Activated naive CD4-positive, alpha-beta T cell treated with anti-CD3 and anti-CD28 coated beads, Interleukin-2, amount 10 ng/mL, durations not matched to agents 7 days and 5 days (primary cell): ENCODE data around the gene MTIF3.

ENCODE experiments used
- CTCF ChIA-PET: fragments of 350-600 bp; sonication (Branson Sonifier 250); formaldehyde crosslinking; loops from one replicate; lab custom pipeline; 2021; ENCODE audit warnings: antibody characterized with exemption; lab: Charles Lee
- DNase-seq: peaks from one replicate; pipeline ENCODE4 v3.0.0-alpha.2; 2020
- H3K27ac Mint-ChIP-seq: one replicate; pipeline ENCODE4 v1.8.0; 2021; ENCODE audit warnings: mild to moderate bottlenecking, moderate library complexity, mixed read lengths
- H3K27me3 Mint-ChIP-seq: one replicate; pipeline ENCODE4 v1.8.0; 2021; ENCODE audit warnings: mild to moderate bottlenecking, mixed read lengths
- H3K36me3 Mint-ChIP-seq: one replicate; pipeline ENCODE4 v1.8.0; 2021; ENCODE audit warnings: mixed read lengths
- H3K4me1 Mint-ChIP-seq: one replicate; pipeline ENCODE4 v1.8.0; 2021; ENCODE audit warnings: mixed read lengths
- H3K4me3 Mint-ChIP-seq: one replicate; pipeline ENCODE4 v1.8.0; 2021; ENCODE audit warnings: mild to moderate bottlenecking, moderate library complexity, mixed read lengths
- H3K9me3 Mint-ChIP-seq: one replicate; pipeline ENCODE4 v1.8.0; 2021; ENCODE audit warnings: mixed read lengths

The MTIF3 gene

GRCh38 chr13:27398360-27398759, 52.0 kb downstream of the MTIF3 start:
- DNase-seq = no peak
- Mint-ChIP-seq H3K27ac (no peak overlapping the region), H3K4me3 (no peak overlapping the region), H3K36me3 (no peaks in the 10 kb centered on the region), H3K9me3 (no peaks in the 10 kb centered on the region), H3K27me3 (peaks cover 14% of the 10 kb centered on the region), H3K4me1 (peaks cover 5% of the 10 kb centered on the region)
- CTCF ChIA-PET = no interaction called here

GRCh38 chr13:27396252-27396846, 54.0 kb downstream of the MTIF3 start:
- Mint-ChIP-seq H3K4me3 (no peak overlapping the region), H3K36me3 (no peaks in the 10 kb centered on the region), H3K27ac (no peak overlapping the region), H3K27me3 (peaks cover 17% of the 10 kb centered on the region), H3K9me3 (no peaks in the 10 kb centered on the region), H3K4me1 (peaks cover 4% of the 10 kb centered on the region)
- CTCF ChIA-PET = interaction anchor here (1.3 to 1.6 kb wide), 2 partner anchors 14 to 17 kb away, joined by 3 read pairs; no protein-coding TSS in a partner anchor
- DNase-seq = no peak

GRCh38 chr13:27395007-27395510, 55.3 kb downstream of the MTIF3 start:
- no peaks in the 10 kb centered on the region for H3K4me1 Mint-ChIP-seq
- no peaks in the 10 kb centered on the region for H3K36me3 Mint-ChIP-seq
- CTCF ChIA-PET = interaction anchor here (1.3 to 1.6 kb wide), 2 partner anchors 13 to 16 kb away, joined by 3 read pairs; no protein-coding TSS in a partner anchor
- H3K27ac Mint-ChIP-seq = no peak overlapping the region
- H3K27me3 Mint-ChIP-seq = peaks cover 13% of the 10 kb centered on the region
- DNase-seq = no peak
- no peaks in the 10 kb centered on the region for H3K9me3 Mint-ChIP-seq
- no peak overlapping the region for H3K4me3 Mint-ChIP-seq

GRCh38 chr13:27393101-27393500, 57.3 kb downstream of the MTIF3 start:
- Mint-ChIP-seq H3K27ac (no peak overlapping the region), H3K9me3 (no peaks in the 10 kb centered on the region), H3K4me1 (no peaks in the 10 kb centered on the region), H3K4me3 (no peak overlapping the region), H3K27me3 (peaks cover 13% of the 10 kb centered on the region), H3K36me3 (no peaks in the 10 kb centered on the region)
- CTCF ChIA-PET = interaction anchor here (0.6 kb wide), 1 partner anchor 31 kb away, joined by 3 read pairs; no protein-coding TSS in a partner anchor
- DNase-seq = no peak

GRCh38 chr13:27391471-27391870, 58.9 kb downstream of the MTIF3 start:
- no peak for DNase-seq
- no peaks in the 10 kb centered on the region for H3K9me3 Mint-ChIP-seq
- H3K27ac Mint-ChIP-seq = no peak overlapping the region
- H3K4me3 Mint-ChIP-seq = no peak overlapping the region
- no peaks in the 10 kb centered on the region for H3K4me1 Mint-ChIP-seq
- H3K27me3 Mint-ChIP-seq = peaks cover 15% of the 10 kb centered on the region
- CTCF ChIA-PET = no interaction called here
- H3K36me3 Mint-ChIP-seq = no peaks in the 10 kb centered on the region

GRCh38 chr13:27389891-27390290, 60.5 kb downstream of the MTIF3 start:
- Mint-ChIP-seq H3K36me3 (no peaks in the 10 kb centered on the region), H3K9me3 (no peaks in the 10 kb centered on the region)
- CTCF ChIA-PET = interaction anchor here (1.1 to 1.5 kb wide), 2 partner anchors 16 to 437 kb away, joined by 3 to 4 read pairs; no protein-coding TSS in a partner anchor

GRCh38 chr13:27388241-27388640, 62.1 kb downstream of the MTIF3 start:
- no peak overlapping the region for H3K4me3 Mint-ChIP-seq
- CTCF ChIA-PET = interaction anchor here (0.6 to 1.1 kb wide), 2 partner anchors 13 to 28 kb away, joined by 3 read pairs; no protein-coding TSS in a partner anchor
- H3K4me1 Mint-ChIP-seq = no peaks in the 10 kb centered on the region
- no peaks in the 10 kb centered on the region for H3K36me3 Mint-ChIP-seq
- H3K27ac Mint-ChIP-seq = no peak overlapping the region
- peaks cover 18% of the 10 kb centered on the region for H3K27me3 Mint-ChIP-seq
- no peaks in the 10 kb centered on the region for H3K9me3 Mint-ChIP-seq
- DNase-seq = no peak

More at GRCh38 chr13:27389891-27390290, 60.5 kb downstream of the MTIF3 start:
- no peak for DNase-seq
- Mint-ChIP-seq H3K4me1 (no peaks in the 10 kb centered on the region), H3K27ac (no peak overlapping the region), H3K27me3 (peaks cover 18% of the 10 kb centered on the region), H3K4me3 (no peak overlapping the region)
